COLO668 (cell line): ENCODE results near the gene C1orf198.
"Not testable (repeated sequence)": the region's sequence is repeated elsewhere in the genome, so short reads cannot be mapped to it uniquely, and the experiment has no call there.

Source experiments
- DNase-seq: peaks from one replicate; lab custom pipeline; 2025; ENCODE audit not compliant: unreplicated experiment; lab: John Stamatoyannopoulos, UW

C1orf198 gene

GRCh38 chr1:230861489-230861888 is 6.8 kb downstream of the C1orf198 start:
- no peak for DNase-seq

DNA sequence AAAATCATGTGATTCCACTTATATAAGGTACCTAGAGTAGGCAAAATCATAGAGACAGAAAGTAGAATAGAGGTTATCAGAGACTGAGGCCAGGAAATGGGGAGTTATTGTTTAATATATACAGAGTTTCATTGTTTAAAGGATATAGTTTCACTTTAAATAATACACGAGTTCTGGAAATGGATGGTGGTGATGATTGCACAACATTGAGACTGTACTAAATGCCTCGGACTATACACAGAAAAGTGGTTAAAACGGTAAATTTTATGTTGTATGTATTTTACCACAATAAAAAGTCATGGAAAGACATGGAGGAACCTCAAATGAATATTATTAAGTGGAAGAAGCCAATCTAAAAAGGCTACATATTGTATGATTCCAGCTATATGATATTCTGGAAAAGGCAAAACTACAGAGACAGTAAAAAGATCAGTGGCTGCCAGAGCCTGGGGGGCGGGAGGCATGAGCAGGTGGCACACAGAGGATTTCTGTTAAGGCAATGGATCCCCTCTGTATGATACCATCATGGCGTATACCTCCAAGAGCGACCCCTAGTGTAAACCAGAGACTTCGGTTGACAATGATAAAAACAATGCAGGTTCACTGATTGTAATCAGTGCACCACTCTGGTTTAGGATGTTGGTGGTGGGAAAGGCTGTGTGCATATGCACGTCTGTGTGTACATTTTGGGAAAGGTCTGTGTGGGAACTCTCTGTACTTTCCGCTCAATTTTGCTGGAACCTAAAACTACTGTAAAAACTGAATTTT is 7.5 kb downstream of the C1orf198 start:
- DNase-seq, result no peak

GRCh38 chr1:230858918-230859729 is 9.2 kb downstream of the C1orf198 start:
- DNase-seq, result no peak

- no peak for DNase-seq
These were observed 10.0 kb downstream of the C1orf198 start for GRCh38 chr1:230858236-230858820.

DNA sequence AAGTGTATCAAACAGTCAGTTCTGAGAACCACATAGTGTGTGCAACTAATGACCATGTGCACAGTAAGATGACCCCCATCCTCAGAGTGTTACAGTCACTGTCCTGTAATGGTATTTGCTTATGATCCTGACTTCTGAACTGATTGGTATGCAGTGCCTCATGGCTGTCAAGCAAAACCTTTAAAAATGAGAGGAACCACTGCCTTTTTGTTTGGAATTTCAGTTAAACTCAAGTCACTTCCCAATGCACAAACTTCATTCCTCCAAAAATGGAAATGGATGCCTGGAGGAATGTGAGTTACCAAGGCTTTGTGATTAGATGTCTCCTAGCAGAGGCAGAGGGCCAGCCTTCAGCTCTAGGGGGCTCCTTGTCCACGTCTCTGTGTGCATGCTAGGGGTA is 10.5 kb downstream of the C1orf198 start:
- no peak for DNase-seq

DNA sequence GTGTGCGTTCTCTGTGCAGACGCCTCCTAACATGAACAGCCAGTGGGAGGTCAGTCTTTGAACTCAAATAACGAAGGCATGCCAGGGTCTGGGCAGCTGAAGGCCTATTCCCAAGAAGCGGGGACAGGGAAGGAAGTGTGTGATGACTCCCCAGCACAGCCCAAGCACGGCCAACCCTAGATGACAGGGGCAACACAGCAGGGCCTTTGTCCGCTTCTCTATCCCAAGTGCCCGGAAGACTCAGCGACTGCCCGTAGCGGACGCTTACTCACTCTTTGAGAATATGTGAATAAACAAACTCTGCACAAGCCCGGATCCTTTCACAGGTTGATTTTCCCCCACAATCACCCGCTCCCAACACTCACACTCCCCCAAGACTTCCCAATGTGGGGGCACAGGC is 11.2 kb downstream of the C1orf198 start:
- no peak for DNase-seq

DNA sequence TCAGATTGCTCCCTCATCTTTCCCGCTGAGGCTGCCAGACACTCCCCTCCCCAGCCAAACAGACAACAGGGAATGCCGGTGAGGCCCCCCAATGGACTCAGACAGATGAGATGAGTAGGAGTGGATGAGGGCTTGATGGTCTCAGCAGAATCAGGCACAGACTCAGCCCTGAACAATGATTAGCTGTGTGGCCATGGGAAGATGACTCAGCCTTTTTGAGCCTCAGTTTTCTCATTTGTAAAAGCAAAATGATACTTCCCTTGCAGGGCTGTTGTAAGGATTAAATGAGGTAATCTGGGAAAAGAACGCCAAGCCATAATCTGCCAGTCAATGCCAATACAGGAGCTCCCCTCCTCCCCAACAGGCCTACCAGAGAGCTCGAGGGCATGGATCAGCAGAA is 12.4 kb downstream of the C1orf198 start:
- no peak for DNase-seq

GRCh38 chr1:230854423-230854822 is 13.9 kb downstream of the C1orf198 start:
- no peak for DNase-seq

DNA sequence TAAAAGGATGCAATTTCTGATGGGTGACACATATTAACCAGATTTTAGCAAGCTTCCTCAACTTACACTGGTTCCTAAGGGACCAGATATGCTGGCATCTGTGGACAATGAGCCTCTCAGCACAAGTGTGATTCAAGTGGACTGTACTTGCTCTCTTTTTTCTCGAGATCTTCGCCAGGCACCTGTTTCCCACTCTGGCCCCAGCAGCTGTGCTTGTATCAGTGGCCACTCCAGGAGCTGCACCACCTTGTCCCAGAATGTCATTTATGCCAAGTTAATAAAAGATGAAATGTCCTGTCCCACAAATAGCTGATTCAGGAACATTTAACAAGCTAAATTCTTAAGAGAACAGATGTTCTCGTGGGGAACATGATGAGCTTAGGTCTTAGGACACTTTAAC is 14.6 kb downstream of the C1orf198 start:
- no peak for DNase-seq

GRCh38 chr1:230852959-230853358 is 15.4 kb downstream of the C1orf198 start:
- DNase-seq, result no peak

- no peak for DNase-seq
These were observed 17.0 kb downstream of the C1orf198 start for GRCh38 chr1:230851291-230851691.

DNA sequence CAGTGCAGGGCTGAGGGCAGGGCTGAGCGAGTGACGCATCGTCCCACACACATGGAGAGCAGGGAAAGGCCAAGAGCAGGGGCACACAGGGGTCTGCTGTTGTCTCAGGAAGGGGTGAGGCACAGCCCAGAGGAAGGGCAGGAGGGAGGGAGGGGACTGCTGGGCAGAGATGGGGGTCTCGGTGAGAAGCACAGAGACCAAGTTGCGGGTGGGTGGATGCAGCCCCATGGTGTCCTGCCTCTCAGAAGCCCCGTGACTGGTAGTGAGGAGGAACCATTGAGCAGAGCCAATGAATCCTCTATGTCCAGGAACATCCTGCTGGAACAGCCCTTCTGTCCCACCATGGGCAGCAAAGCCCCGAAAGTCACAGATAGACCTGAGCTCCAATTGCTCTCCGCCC is 17.8 kb downstream of the C1orf198 start:
- no peak for DNase-seq

GRCh38 chr1:230849451-230850224 is 18.7 kb downstream of the C1orf198 start:
- DNase-seq, result no peak

- DNase-seq, result no peak
These were observed 20.1 kb downstream of the C1orf198 start for GRCh38 chr1:230848235-230848634.

DNA sequence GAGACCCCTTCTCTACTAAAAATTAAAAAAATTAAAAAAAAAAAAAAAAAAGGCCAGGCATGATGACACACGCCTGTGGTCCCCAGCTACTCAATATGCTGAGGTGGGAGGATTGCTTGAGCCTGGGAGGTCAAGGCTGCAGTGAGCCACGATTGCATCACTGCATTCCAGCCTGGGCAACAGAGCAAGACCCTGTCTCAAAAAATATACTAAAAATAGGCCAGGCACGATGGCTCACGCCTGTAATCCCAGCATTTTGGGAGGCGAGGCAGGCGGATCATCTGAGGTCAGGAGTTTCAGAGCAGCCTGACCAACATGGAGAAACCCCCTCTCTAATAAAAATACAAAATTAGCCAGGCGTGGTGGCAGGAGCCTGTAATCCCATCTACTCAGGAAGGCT is 23.1 kb downstream of the C1orf198 start:
- not testable (repeated sequence) for DNase-seq

- no peak for DNase-seq
These were observed 23.8 kb downstream of the C1orf198 start for GRCh38 chr1:230844561-230844960.

GRCh38 chr1:230843503-230844309 is 24.6 kb downstream of the C1orf198 start:
- DNase-seq, result no peak

DNA sequence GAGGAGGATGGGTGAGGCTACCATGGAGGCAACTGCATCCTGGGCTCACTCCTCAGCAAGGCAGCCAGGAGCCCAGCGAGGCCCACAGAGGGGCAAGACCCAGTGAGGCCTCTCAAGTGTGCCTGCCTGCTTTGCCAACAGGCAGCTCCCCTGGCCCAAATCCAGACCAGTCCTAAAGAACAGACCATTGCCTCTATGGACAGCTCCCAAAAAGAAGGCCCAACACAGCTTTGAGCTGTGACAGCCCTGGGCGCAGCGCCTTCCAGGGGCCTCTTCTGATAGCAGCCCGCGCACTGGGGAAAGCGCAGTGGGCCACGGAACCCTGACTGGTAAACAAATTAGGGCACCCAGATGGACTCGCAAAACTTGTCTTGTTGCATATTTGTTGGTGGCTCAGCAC is 25.5 kb downstream of the C1orf198 start:
- no peak for DNase-seq

- no peak for DNase-seq
These were observed 29.1 kb downstream of the C1orf198 start for GRCh38 chr1:230839173-230839572.

GRCh38 chr1:230836793-230837192 is 31.5 kb downstream of the C1orf198 start:
- no peak for DNase-seq
